Fibroblast of peridontal ligament (primary cell): Measurements from ENCODE around the gene CDH18.

ENCODE experiments used
- DNase-seq: peaks from one replicate; pipeline ENCODE4 v3.0.0-alpha.2; 2010; ENCODE audit errors: extremely low read depth

The CDH18 gene

GRCh38 chr5:19928562-19929421 lies 59.2 kb downstream of the CDH18 start:
- DNase-seq, result peak; percentile 84

- DNase-seq, result no peak
These were observed 60.1 kb downstream of the CDH18 start for GRCh38 chr5:19927919-19928318.

DNA sequence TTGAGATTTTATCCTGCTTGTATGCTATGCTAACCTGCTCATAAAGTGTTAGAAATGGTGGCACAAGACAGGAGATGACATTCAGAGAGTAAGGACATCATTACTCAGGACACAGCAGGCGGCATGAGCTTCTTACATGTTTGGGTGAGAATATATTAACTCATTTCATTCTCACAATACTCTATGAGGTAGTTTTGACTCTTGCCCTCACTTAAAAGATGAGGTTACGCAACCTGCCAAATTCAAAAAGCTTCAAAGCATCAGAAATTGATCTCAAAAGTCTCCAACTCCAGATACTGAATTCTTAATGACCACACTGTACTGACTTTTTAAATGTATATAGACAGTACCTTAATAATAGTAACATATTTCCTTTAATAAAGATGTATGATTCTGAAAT lies 60.8 kb downstream of the CDH18 start:
- DNase-seq, result no peak

GRCh38 chr5:19923742-19924141 lies 64.3 kb downstream of the CDH18 start:
- no peak for DNase-seq

DNA sequence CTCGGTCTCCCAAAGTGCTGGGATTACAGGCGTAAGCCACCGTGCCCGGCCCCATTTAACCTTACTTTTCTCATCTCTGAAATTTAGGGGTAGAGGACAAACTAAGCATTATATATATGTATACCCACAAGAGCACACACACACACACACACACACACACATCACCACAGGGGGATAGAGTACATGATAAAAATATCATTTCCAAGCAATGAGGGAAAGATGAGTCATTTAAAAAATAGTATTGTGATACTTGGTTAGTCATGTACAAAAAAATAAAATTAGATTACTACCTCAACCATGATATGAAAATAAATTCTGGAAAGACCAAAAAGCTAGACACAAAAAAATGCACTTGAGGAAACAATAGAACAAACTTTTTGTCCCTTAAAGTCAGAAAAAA lies 67.2 kb downstream of the CDH18 start:
- DNase-seq, result peak; percentile 21

GRCh38 chr5:19918780-19919179 lies 69.2 kb downstream of the CDH18 start:
- DNase-seq, result no peak

GRCh38 chr5:19917588-19918122 lies 70.3 kb downstream of the CDH18 start:
- no peak for DNase-seq

DNA sequence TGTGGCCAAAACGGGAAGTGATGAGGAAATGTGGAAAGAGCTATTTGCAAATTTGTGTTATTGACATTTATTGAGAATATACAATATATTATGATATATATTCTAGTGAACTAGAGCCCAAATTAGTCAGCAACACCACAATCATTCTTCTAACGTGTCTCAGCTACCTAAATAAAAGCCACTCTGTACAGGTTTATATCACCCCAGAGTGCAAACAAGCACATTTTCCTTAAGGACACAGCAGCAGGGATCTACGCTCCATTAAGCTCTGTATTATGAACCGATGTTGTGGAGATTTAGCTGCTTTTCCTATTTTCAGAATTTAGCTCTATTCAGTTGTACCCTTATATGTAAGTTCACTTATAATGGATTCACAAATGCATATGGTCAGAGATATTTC lies 77.9 kb downstream of the CDH18 start:
- no peak for DNase-seq

DNA sequence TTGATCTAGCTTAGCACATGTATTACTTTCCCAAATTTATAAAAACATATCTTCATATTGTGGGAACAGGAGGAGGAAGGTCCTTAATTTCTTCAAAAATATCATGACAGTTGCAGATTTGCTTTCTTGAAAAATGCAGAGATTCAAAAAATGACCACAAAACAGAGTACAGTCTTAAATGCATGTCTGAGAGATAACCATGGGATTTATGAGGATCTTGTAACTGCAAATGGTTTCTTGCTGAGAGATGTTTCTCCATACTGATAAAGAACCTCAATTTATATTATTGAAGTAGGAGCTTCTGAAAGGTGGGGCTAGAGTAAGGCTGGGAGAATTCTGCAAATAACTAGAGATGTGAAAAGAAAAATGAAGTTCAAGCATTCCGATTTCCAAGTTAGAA lies 83.2 kb downstream of the CDH18 start:
- no peak for DNase-seq

DNA sequence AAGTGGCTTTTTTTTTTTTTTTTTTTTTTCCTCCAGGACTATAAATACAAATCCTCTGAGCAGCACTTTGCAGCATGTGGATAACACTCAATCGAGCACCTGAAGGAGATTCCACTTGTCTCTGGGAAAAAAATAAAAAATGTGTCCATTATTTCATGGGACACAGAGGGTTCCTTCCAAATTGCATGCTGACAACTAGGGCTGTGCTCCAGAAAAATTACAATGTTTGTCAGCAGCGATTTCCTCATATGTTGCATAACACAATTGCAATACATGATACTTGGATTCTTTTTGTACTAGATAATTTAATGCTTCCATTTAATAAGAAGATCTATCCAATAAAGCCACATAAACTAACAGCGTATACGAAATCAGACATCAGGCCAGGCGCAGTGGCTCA lies 84.4 kb downstream of the CDH18 start:
- peak; percentile 43 for DNase-seq

- DNase-seq, result no peak
These were observed 85.6 kb downstream of the CDH18 start for GRCh38 chr5:19902316-19902934.

DNA sequence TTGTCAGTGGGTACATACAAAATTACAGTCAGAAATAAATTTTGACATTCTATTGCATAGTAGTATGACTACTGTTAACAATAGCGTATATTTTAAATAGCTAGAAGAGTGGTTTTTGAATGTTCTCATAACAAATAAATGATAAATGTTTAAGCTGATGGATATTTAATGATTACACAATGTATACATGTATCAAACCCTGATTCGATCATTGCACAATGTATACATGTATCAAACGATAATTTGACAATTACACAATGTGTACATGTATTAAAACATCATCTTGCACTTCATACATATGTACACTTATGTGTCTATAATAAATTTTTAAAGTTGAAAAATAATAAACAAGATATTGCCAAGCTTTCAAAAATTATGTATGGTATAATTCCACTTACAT lies 87.7 kb downstream of the CDH18 start:
- no peak for DNase-seq

- peak; percentile 68 for DNase-seq
These were observed 96.3 kb downstream of the CDH18 start for GRCh38 chr5:19891658-19892057.

GRCh38 chr5:19886123-19886917 lies 101.7 kb downstream of the CDH18 start:
- peak; percentile 74 for DNase-seq

- DNase-seq, result no peak
These were observed 102.8 kb downstream of the CDH18 start for GRCh38 chr5:19885040-19885824.

- DNase-seq, result no peak
These were observed 107.1 kb downstream of the CDH18 start for GRCh38 chr5:19880859-19881436.

- no peak for DNase-seq
These were observed 107.5 kb downstream of the CDH18 start for GRCh38 chr5:19880458-19880857.

GRCh38 chr5:19874811-19875210 lies 113.2 kb downstream of the CDH18 start:
- DNase-seq, result no peak

DNA sequence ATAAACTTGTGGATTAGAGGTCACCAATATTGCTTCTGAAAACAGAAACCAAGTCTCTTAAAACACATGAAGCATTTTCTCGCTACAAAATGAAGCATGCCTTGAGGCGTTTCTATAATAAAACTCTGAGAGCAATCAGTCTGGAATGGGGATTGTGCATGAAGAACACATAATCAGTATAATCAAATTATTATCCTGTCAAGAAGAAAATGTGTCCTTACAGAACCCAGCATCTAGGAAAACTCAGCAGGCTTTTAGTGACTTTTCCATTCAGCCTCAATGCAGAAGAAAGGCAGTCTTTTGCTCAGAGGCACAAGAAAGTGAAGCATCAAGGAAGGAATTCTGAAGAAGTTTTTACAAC lies 121.9 kb downstream of the CDH18 start:
- peak; percentile 14 for DNase-seq

GRCh38 chr5:19865336-19866089 lies 122.5 kb downstream of the CDH18 start:
- no peak for DNase-seq
